B cell (primary cell): ENCODE data around the gene SLC25A21. TPM values are rescaled to one million over a fixed set of nuclear protein-coding genes. Genes with fewer than 3 reads are reported as not detected.

Source experiments
- ATAC-seq: fragments of 200-7000 bp; cut with Tn5 transposase; one replicate; pipeline ENCODE4 v1.10.0; 2021; ENCODE audit warnings: low read depth, mild to moderate bottlenecking, moderate number of reproducible peaks, moderate library complexity
- CTCF ChIA-PET: fragments of 350-600 bp; sonication (Branson Sonifier 250); formaldehyde crosslinking; loops from one replicate; lab custom pipeline; 2021; ENCODE audit warnings: antibody characterized with exemption, inconsistent platforms; lab: Charles Lee
- POLR2A ChIA-PET: fragments of 350-600 bp; sonication (Branson Sonifier 250); formaldehyde crosslinking; loops from one replicate; lab custom pipeline; 2021; ENCODE audit warnings: antibody characterized with exemption; lab: Charles Lee
- DNase-seq: peaks from one replicate; pipeline ENCODE4 v3.0.0; 2013
- H2AFZ ChIP-seq: 2 replicates; pipeline ENCODE4 v1.6.1; 2012; ENCODE audit warnings: mild to moderate bottlenecking, low read depth, low read length; ENCODE audit not compliant: insufficient read depth, poor library complexity, severe bottlenecking
- H3K27ac ChIP-seq, 2 donors: 1 replicate in 1 of 2; 2 replicates in 1 of 2; pipeline ENCODE4 v1.5.1; 2012 to 2013; ENCODE audit warnings: low read length in 2 of 2, mild to moderate bottlenecking in 2 of 2, moderate library complexity in 1 of 2
- H3K27me3 ChIP-seq, 4 experiments: fragments of 200-600 bp in 1 of 4; sonication (generic) in 1 of 4; replicated peaks in 1 of 4; 1 replicate in 2 of 4; 2 replicates in 2 of 4; pipeline versions ENCODE4 v1.6.1 to v1.7.0; 2013 to 2016; ENCODE audit warnings: low read length in 3 of 4, mild to moderate bottlenecking in 2 of 4, mixed read lengths in 1 of 4, moderate library complexity in 1 of 4; ENCODE audit not compliant: insufficient read depth in 4 of 4, control insufficient read depth in 3 of 4; ENCODE audit errors: control extremely low read depth in 1 of 4
- H3K36me3 ChIP-seq, 2 experiments: replicated peaks in 1 of 2; 1 replicate in 1 of 2; 2 replicates in 1 of 2; pipeline versions ENCODE4 v1.6.1 to v1.7.1; 2013; ENCODE audit warnings: low read length in 1 of 2; ENCODE audit not compliant: insufficient read depth in 2 of 2, control insufficient read depth in 1 of 2; ENCODE audit errors: control extremely low read depth in 1 of 2, extremely low read depth in 1 of 2
- H3K4me1 ChIP-seq, 2 donors: fragments of 200-600 bp in 1 of 2; sonication (generic) in 1 of 2; 1 replicate in 1 of 2; 2 replicates in 1 of 2; pipeline versions ENCODE4 v1.5.1 to v1.6.1; 2013 to 2017; ENCODE audit warnings: low read length in 2 of 2; ENCODE audit not compliant: control insufficient read depth in 2 of 2, insufficient read depth in 2 of 2
- H3K4me2 ChIP-seq: replicated peaks from 2 replicates; pipeline ENCODE3; 2012; ENCODE audit warnings: mild to moderate bottlenecking, low read depth, low read length; ENCODE audit not compliant: poor library complexity, severe bottlenecking
- H3K4me3 ChIP-seq, 5 experiments: fragments of 200-600 bp in 1 of 5; sonication (generic) in 1 of 5; 1 replicate in 3 of 5; 2 replicates in 2 of 5; pipeline versions ENCODE4 v1.5.1 to v1.7.0; 2011 to 2016; ENCODE audit warnings: low read length in 4 of 5, mild to moderate bottlenecking in 4 of 5, low read depth in 2 of 5, control low read depth in 1 of 5, moderate library complexity in 1 of 5; ENCODE audit not compliant: insufficient read depth in 1 of 5; ENCODE audit errors: control extremely low read depth in 1 of 5, extremely low read depth in 1 of 5
- H3K79me2 ChIP-seq: fragments of 200-600 bp; sonication (generic); one replicate; pipeline ENCODE4 v1.6.0; 2016; ENCODE audit warnings: low read length; ENCODE audit not compliant: control insufficient read depth, insufficient read depth
- H3K9ac ChIP-seq: fragments of 200-600 bp; sonication (generic); 2 replicates; pipeline ENCODE4 v1.6.1; 2017; ENCODE audit warnings: mild to moderate bottlenecking, low read length, moderate library complexity
- H3K9me3 ChIP-seq, 3 donors: one replicate each; pipeline versions ENCODE4 v1.6.1 to v1.7.1; 2013; ENCODE audit warnings: low read length in 2 of 3; ENCODE audit not compliant: control insufficient read depth in 2 of 3, insufficient read depth in 1 of 3; ENCODE audit errors: control extremely low read depth in 1 of 3
- H4K20me1 ChIP-seq: 2 replicates; pipeline ENCODE4 v1.6.0; 2012; ENCODE audit warnings: mild to moderate bottlenecking, low read length; ENCODE audit not compliant: insufficient read depth, control insufficient read depth, poor library complexity, severe bottlenecking
- H3K27ac Mint-ChIP-seq: one replicate; pipeline ENCODE4 v1.8.0; 2021; ENCODE audit warnings: mixed read lengths
- H3K27me3 Mint-ChIP-seq: one replicate; pipeline ENCODE4 v1.8.0; 2021; ENCODE audit warnings: mixed read lengths
- H3K4me1 Mint-ChIP-seq: one replicate; pipeline ENCODE4 v1.8.0; 2021; ENCODE audit warnings: mixed read lengths
- H3K4me3 Mint-ChIP-seq: one replicate; pipeline ENCODE4 v1.8.0; 2021; ENCODE audit warnings: mixed read lengths
- H3K9me3 Mint-ChIP-seq: one replicate; pipeline ENCODE4 v1.8.0; 2022; ENCODE audit warnings: mixed read lengths; ENCODE audit not compliant: insufficient read depth
- EZH2 ChIP-seq: IDR thresholded peaks from 2 replicates; pipeline ENCODE4 v1.6.1; 2012; ENCODE audit warnings: borderline replicate concordance, low read depth, mild to moderate bottlenecking, moderate library complexity, low read length; ENCODE audit not compliant: insufficient read depth, poor library complexity, severe bottlenecking
- WGBS: methylation state at CpG from one replicate; pipeline ENCODE4 v1.1.5; 2013; ENCODE audit warnings: missing lambda C conversion rate; ENCODE audit not compliant: insufficient coverage; 5-methylcytosine and 5-hydroxymethylcytosine counted together
- intact Hi-C: fragments of 100-400 bp; cut with micrococcal nuclease; formaldehyde crosslinking; loops from one replicate; pipeline ENCODE4 v1.10.0; 2022
- polyA plus RNA-seq: library from polyadenylated mRNA; depleted of rRNA; stranded (reverse); fragments of >200 nt; gene quantifications from 2 replicates; pipeline ENCODE4 v1.2.3, GENCODE V29; 2012
- total RNA-seq, 2 donors: library from RNA; stranded (reverse); fragments of 120-200 nt in 1 of 2; gene quantifications; 1 replicate in 1 of 2; 2 replicates in 1 of 2; pipeline versions ENCODE4 v1.2.3 to v1.2.4, GENCODE V29; 2013 to 2022
- TF ChIP-seq, protein P1 (sequence below): fragments of 200-600 bp; IDR thresholded peaks from one replicate; pipeline ENCODE4 v1.8.0; 2022; ENCODE audit warnings: antibody characterized with exemption, mild to moderate bottlenecking

SLC25A21 gene
- total and polyA plus RNA-seq, 2 donors (not counting 1 experiment from before 2014, with no cell fraction given) = not detected

DNA sequence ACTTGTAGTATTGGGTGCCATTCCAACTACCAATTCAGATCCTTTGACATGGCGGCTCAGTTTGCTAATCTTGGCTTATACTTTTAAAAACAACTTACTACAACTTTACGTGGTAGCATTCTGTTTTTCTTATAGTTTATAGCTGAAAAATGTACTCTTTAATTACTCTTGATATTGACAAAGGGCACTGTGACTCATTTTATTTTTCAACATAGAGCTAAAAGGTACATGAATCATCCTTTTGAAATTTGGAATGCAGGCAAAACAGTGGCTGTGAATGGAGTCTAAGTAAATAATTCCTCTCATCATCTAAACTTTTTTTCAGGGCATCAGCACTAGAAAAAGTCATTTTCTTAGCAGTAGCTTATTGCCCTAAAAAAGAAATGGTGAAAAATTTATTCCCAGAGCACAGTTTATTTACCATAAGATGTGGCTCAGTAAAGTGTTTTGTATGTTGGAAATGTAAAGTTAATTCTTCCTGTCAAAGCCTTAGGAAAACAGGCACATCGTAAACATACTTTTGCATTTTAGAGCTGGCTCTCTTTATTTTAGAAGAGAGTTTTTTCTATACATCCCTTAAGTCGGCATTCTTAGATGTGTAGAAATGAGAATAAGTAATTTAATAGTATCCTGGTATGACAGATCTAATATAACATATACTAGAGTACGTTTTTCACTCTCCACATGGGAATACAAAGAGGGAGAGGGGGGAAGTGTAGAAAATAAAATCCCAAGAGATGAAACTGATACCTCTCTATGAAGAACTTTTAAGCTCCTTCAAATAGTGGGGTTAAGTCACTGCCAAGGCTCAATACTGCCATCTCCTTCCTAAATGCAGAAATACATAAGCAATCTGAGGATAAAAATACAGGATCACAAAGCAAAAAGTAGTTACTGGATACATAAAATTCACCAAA lies 55.2 kb downstream of the SLC25A21 start:
- ChIA-PET CTCF (interaction anchor here (1.3 kb wide), 1 partner anchor 33 kb away, joined by 3 read pairs; no protein-coding TSS in a partner anchor), POLR2A (no interaction called here)
- H3K27me3 Mint-ChIP-seq = no peaks in the 10 kb centered on the region
- intact Hi-C loops = no loop called here
- Histone ChIP-seq H3K9me3 (no peaks in the 10 kb centered on the region), H3K27ac (no peak overlapping the region), H3K27me3 (no peaks in the 10 kb centered on the region), H4K20me1 (no peaks in the 10 kb centered on the region), H3K36me3 (no peaks in the 10 kb centered on the region), H2AFZ (no peak overlapping the region), H3K4me1 (no peaks in the 10 kb centered on the region), H3K79me2 (no peaks in the 10 kb centered on the region), H3K9ac (no peak overlapping the region), H3K4me2 (no peak overlapping the region), H3K4me3 (no peak overlapping the region)
- ATAC-seq (no peak), DNase-seq (no peak)
- no peak overlapping the region for H3K4me3 Mint-ChIP-seq
- no peaks in the 10 kb centered on the region for H3K4me1 Mint-ChIP-seq
- no CpG with 5 or more reads among the region's 5 CpGs for WGBS
- no peak for TF ChIP-seq EZH2
- TF ChIP-seq, protein P1, sequence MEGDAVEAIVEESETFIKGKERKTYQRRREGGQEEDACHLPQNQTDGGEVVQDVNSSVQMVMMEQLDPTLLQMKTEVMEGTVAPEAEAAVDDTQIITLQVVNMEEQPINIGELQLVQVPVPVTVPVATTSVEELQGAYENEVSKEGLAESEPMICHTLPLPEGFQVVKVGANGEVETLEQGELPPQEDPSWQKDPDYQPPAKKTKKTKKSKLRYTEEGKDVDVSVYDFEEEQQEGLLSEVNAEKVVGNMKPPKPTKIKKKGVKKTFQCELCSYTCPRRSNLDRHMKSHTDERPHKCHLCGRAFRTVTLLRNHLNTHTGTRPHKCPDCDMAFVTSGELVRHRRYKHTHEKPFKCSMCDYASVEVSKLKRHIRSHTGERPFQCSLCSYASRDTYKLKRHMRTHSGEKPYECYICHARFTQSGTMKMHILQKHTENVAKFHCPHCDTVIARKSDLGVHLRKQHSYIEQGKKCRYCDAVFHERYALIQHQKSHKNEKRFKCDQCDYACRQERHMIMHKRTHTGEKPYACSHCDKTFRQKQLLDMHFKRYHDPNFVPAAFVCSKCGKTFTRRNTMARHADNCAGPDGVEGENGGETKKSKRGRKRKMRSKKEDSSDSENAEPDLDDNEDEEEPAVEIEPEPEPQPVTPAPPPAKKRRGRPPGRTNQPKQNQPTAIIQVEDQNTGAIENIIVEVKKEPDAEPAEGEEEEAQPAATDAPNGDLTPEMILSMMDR = no peak
- H3K9me3 Mint-ChIP-seq = peaks cover 3% of the 10 kb centered on the region
- H3K27ac Mint-ChIP-seq = no peak overlapping the region

DNA sequence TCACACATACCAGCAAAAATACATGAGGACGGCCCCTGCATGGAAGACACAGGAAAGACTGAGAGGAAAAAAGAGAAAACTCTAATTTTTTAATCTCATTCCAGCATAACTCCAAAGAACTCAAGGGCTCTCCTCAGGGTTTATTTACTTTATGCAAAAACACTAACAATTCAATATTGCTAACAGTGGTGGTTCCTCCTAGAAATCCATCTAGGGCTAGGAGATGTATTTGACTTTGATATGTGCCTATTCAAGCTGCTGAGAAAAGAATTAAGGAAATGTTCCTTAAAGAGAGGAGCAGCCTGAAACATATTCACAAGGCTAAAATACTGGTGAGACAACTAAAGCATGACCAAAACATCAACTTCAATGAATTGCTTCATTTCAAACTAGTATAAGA lies 57.0 kb downstream of the SLC25A21 start:
- H3K27ac ChIP-seq = no peak overlapping the region
- Mint-ChIP-seq H3K27me3 (no peaks in the 10 kb centered on the region), H3K27ac (no peak overlapping the region), H3K9me3 (peaks cover 3% of the 10 kb centered on the region), H3K4me3 (no peak overlapping the region), H3K4me1 (no peaks in the 10 kb centered on the region)
- intact Hi-C loops = no loop called here
- no peaks in the 10 kb centered on the region for H3K27me3 ChIP-seq
- H3K4me3 ChIP-seq = no peak overlapping the region
- no peaks in the 10 kb centered on the region for H3K4me1 ChIP-seq
- ChIA-PET POLR2A (no interaction called here), CTCF (interaction anchor here (1.3 kb wide), 1 partner anchor 35 kb away, joined by 3 read pairs; no protein-coding TSS in a partner anchor)
- WGBS = no CpG with 5 or more reads among the region's 1 CpG
- no peak for ATAC-seq
- H3K79me2 ChIP-seq = no peaks in the 10 kb centered on the region
- no peaks in the 10 kb centered on the region for H3K36me3 ChIP-seq
- TF ChIP-seq EZH2 = no peak
- TF ChIP-seq, protein P1 = no peak
- no peak for DNase-seq
- H2AFZ ChIP-seq = no peak overlapping the region
- H4K20me1 ChIP-seq = no peaks in the 10 kb centered on the region
- H3K9ac ChIP-seq = no peak overlapping the region
- no peaks in the 10 kb centered on the region for H3K9me3 ChIP-seq
- no peak overlapping the region for H3K4me2 ChIP-seq
